ENCODE results near the gene RBM46. TPM values are rescaled to one million over a fixed set of nuclear protein-coding genes. Genes with fewer than 3 reads are reported as not detected.

The RBM46 gene
- total RNA-seq, 2 donors from 2014 or later = not detected

DNA sequence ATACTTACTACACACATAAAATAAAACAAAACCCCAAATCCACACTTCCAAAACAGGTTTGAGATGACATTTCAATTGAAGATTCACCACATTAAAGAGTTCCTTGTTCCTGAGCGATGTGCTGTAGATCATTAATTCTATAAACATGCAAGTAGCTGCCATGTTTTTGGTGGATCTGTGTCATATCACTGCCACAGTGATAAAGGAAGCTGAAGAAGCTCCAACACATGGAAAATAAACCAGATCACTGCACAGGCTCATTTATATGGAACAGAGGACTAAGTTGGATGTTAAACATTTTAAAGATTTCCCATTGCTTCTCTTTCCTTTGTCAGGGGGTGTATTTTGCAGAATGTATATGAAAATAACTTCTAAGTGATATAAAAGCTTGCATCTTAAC is 2.8 kb upstream of the RBM46 start:
- Histone ChIP-seq H3K27ac (no peak overlapping the region), H3K4me3 (no peak overlapping the region), H3K27me3 (peaks cover 0 to 10% of the 10 kb centered on the region in 2 donors), H3K36me3 (replicated peaks in 1 of 2; ENCODE audit: insufficient read depth in 1 of 2, low read depth in 2 of 2) (no peaks in the 10 kb centered on the region), H3K4me1 (no peaks in the 10 kb centered on the region), H3K9me3 (no peaks in the 10 kb centered on the region)
- ATAC-seq (no peak), DNase-seq (no peak)
- no peak for TF ChIP-seq POLR2A (IDR thresholded peaks at IDR 0.05)
- TF ChIP-seq, protein P1, sequence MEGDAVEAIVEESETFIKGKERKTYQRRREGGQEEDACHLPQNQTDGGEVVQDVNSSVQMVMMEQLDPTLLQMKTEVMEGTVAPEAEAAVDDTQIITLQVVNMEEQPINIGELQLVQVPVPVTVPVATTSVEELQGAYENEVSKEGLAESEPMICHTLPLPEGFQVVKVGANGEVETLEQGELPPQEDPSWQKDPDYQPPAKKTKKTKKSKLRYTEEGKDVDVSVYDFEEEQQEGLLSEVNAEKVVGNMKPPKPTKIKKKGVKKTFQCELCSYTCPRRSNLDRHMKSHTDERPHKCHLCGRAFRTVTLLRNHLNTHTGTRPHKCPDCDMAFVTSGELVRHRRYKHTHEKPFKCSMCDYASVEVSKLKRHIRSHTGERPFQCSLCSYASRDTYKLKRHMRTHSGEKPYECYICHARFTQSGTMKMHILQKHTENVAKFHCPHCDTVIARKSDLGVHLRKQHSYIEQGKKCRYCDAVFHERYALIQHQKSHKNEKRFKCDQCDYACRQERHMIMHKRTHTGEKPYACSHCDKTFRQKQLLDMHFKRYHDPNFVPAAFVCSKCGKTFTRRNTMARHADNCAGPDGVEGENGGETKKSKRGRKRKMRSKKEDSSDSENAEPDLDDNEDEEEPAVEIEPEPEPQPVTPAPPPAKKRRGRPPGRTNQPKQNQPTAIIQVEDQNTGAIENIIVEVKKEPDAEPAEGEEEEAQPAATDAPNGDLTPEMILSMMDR (IDR thresholded peaks at IDR 0.05) = no peak
- intact Hi-C loops (cut with DNase I) = loop anchor here (10.0 kb wide), 1 partner anchor 223 kb away; the partner anchor contains the start of gene PLRG1
- 84 to 88% methylated on average over 1 of the region's 1 CpG for WGBS, 2 donors

DNA sequence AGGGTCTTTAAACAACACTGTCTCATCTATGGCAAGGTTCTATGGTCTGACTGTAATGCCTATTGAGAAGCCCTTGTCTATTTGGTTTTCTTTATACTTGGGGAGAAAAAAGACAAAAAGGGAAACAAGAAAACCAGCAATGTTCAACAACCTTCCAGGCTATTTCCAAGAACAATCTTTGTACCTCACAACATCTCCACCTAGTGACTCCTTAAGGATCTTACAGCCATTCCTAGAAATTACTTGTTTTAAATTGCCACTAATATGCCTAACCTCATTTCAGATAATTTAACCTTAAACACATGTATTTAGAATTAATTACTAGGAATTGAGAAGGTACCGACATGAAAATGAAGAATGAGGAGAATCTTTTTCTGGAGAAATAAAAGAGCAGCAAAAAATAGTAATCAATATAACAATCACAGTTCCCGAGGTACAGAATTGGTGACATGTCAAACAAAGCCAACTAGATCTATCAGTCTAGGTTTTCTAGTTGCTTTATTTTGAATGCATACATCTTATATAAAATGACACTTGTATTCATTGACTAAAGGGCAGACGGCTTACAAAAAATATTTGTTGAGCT is 1.6 kb upstream of the RBM46 start:
- Histone ChIP-seq H3K27me3 (peaks cover 0 to 10% of the 10 kb centered on the region in 2 donors), H3K27ac (no peak overlapping the region), H3K4me3 (no peak overlapping the region), H3K36me3 (replicated peaks in 1 of 2; ENCODE audit: insufficient read depth in 1 of 2, low read depth in 2 of 2) (no peaks in the 10 kb centered on the region), H3K9me3 (no peaks in the 10 kb centered on the region), H3K4me1 (no peaks in the 10 kb centered on the region)
- TF ChIP-seq POLR2A (IDR thresholded peaks at IDR 0.05) = no peak
- TF ChIP-seq, protein P1 (IDR thresholded peaks at IDR 0.05) = peak; percentile 24 to 78 (median 70)
- 12 to 14% methylated on average over 3 of the region's 3 CpGs for WGBS, 2 donors
- DNase-seq = no peak
- intact Hi-C loops (cut with DNase I) = loop anchor here (10.0 kb wide), 1 partner anchor 225 kb away; the partner anchor contains the start of gene PLRG1
- no peak for ATAC-seq

DNA sequence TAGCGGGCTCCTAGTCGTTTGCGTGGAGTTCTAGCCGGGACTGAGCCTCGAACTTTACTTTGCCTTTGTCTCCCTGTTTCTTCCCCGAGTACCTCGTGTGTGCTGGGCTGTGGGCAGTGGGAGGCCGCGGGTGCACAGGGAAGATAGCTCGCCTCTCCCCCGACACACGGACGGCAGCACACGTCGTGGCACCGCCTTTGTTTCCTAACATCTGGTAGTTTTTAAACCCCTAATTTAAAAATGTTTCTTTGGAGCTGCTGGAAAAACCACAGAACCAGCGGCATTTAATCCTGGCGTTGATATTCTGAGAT is 866 bp downstream of the RBM46 start:
- Histone ChIP-seq H3K27ac (no peak overlapping the region), H3K27me3 (peaks cover 0 to 10% of the 10 kb centered on the region in 2 donors), H3K9me3 (no peaks in the 10 kb centered on the region), H3K4me3 (no peak overlapping the region), H3K36me3 (replicated peaks in 1 of 2; ENCODE audit: insufficient read depth in 1 of 2, low read depth in 2 of 2) (no peaks in the 10 kb centered on the region), H3K4me1 (no peaks in the 10 kb centered on the region)
- 65 to 74% methylated on average over 18 of the region's 18 CpGs for WGBS, 2 donors
- TF ChIP-seq, protein P1 (IDR thresholded peaks at IDR 0.05) = no peak
- ATAC-seq = no peak
- DNase-seq = no peak
- intact Hi-C loops (cut with DNase I) = loop anchor here (10.0 kb wide), 1 partner anchor 147 kb away; no protein-coding TSS in a partner anchor

DNA sequence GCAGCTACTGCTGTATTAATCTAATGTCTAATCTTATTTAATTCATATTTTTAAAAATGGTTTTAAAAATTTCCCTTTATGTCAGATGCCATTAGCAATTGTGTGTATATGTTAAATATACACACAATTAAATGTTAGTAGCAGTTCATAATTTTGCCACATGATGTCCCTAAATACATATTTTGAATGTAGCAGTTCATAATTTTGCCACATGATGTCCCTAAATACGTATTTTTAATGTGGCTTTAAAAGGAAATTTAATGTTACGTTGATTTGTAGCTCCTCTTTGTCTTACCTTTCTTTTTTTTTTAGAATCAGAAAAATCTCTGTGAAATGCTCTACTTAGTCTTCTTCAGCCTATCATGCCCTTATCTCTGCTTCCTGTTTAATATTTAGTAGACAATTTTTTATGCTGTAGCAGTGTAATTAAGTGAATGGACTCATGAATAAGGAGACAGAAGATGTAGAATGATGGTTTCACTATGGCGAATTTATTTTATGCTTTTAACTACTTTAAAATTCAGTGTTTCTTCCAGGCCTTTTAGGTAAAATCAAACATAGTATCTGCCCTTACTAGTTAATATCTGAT is 26.1 kb downstream of the RBM46 start:
- intact Hi-C loops (cut with DNase I) = no loop called here
- 9% methylated on average over 3 of the region's 3 CpGs for WGBS, 2 donors
- Histone ChIP-seq H3K4me3 (no peak overlapping the region), H3K27ac (no peak overlapping the region), H3K27me3 (no peaks in the 10 kb centered on the region), H3K36me3 (replicated peaks in 1 of 2; ENCODE audit: insufficient read depth in 1 of 2, low read depth in 2 of 2) (no peaks in the 10 kb centered on the region), H3K4me1 (no peaks in the 10 kb centered on the region), H3K9me3 (no peaks in the 10 kb centered on the region)
- no peak for TF ChIP-seq POLR2A (IDR thresholded peaks at IDR 0.05)
- TF ChIP-seq, protein P1 (IDR thresholded peaks at IDR 0.05) = peak; percentile 10 to 87 (median 69)
- ATAC-seq = peak; percentile 52
- no peak for DNase-seq

DNA sequence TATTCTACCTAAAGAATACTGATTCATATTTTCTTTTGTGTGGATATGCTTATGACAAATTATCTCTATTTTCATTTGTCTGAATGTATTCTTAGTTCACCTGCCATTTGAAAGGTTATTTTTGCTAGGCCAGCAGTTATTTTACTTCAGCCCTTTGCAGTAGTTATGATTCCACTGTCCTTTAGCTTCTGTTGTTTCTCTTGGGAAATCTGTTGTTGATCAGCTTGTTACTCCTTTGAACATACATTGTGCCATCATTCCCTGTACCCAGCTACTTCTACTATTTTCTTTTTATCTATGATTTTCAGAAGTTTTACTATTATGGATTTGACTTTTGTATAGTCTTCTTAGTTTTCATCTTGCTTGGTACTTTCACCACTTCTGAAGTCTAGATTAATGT is 37.2 kb downstream of the RBM46 start:
- intact Hi-C loops (cut with DNase I) = no loop called here
- no peaks in the 10 kb centered on the region for H3K9me3 ChIP-seq
- no peak overlapping the region for H3K27ac ChIP-seq
- no peak overlapping the region for H3K4me3 ChIP-seq
- no peaks in the 10 kb centered on the region for H3K36me3 ChIP-seq (replicated peaks in 1 of 2; ENCODE audit: insufficient read depth in 1 of 2, low read depth in 2 of 2)
- TF ChIP-seq, protein P1 (IDR thresholded peaks at IDR 0.05) = no peak
- no peaks in the 10 kb centered on the region for H3K4me1 ChIP-seq
- DNase-seq (no peak), ATAC-seq (no peak)
- no peaks in the 10 kb centered on the region for H3K27me3 ChIP-seq

Measured in body of pancreas (tissue), 4 donors.